ENCODE results near the gene LCN10.
"Not testable (repeated sequence)": the region's sequence is repeated elsewhere in the genome, so short reads cannot be mapped to it uniquely, and the experiment has no call there.

LCN10 gene

GRCh38 chr9:136742591-136743391, at the start of gene LCN10:
TSS of gene LCN10 (minus strand) at chr9:136742940. CDS start at chr9:136742903, 37 bp downstream.
- no peak for DNase-seq (ENCODE audit: low spot score)

- DNase-seq (ENCODE audit: low spot score) = peak; percentile 59
Measured at GRCh38 chr9:136791516-136792276, 49.0 kb upstream of the LCN10 start.

DNA sequence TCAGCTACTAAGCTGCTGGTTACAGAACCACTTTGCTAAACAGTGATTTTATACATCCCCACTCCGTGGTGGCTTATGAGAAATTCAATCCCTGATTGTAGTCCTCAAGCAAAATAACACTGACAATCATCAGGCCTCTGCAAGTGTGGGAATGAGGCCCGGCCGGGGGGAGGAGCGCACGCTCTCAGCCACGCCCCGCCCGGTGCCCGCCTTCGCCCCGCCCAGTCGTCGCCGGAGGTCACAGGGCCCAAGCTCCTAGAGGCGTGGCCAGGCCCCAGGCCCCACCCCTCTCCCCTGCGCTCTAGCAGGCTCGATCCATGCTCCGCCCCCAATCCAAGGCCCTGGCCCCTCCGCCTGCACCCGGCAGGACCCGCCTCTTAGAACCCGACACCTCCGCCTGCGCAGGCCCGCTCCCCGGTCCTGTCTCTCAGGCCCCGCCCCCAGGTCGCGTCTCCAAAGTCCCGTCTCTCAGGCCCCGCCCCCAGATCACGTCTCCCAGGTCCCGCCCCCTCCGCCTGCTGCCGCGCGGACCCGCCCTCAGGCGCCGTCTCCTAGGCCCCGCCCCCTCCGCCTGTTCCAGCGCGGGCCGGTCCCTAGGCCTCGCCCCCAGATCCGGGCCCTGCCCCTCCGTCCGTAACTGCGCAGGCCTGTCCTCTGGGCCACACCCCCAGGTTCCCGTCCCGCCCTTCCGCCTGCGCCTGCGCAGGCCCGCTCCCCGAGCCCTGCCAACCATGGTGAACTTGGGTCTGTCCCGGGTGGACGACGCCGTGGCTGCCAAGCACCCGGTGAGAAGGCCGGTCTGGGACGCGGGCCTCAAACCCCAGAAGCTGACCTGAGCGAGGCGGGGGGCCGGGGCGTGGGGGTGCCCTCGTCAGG, 48.1 kb upstream of the LCN10 start, which contains the start of gene TMEM141:
Gene TMEM141, plus strand, starts transcription at position 705 of the 876 bp plus-strand sequence. Its CDS starts 27 bp downstream, at position 732.
- DNase-seq (ENCODE audit: low spot score) = peak; percentile 97

GRCh38 chr9:136789523-136789937, 46.8 kb upstream of the LCN10 start:
- DNase-seq (ENCODE audit: low spot score) = no peak

DNA sequence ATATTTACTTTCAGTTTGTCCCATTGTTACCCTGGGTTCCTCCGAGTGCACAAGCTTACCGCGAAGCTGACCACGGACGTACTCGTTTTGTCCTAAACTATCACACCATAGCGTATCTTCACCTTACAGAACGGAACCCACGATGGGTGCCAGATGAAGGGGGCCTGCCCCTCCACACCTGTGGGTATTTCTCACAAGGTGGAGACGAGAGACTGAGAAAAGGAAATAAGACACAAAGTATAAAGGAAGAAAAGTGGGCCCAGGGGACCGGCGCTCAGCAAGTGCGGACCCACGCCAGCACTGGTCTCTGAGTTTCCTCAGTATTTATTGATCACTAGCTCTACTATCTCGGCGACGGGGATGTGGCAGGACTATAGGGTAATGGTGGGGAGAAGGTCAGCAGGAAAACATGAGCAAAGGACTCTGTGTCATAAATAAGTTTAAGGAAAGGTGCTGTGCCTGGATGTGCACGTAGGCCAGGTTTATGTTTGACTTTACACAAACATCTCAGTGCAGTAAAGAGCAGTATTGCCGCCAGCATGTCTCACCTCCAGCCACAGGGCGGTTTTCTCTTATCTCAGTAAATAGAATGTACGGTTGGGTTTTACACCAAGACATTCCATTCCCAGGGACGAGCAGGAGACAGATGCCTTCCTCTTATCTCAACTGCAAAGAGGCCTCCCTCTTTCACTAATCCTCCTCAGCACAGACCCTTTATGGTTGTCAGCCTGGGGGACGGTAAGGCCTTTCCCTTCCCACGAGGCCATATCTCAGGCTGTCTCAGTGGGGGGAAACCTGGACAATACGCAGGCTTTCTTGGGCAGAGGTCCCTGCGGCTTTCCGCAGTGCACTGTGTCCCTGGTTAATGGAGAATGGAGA, 46.1 kb upstream of the LCN10 start:
- DNase-seq (ENCODE audit: low spot score) = not testable (repeated sequence)

DNA sequence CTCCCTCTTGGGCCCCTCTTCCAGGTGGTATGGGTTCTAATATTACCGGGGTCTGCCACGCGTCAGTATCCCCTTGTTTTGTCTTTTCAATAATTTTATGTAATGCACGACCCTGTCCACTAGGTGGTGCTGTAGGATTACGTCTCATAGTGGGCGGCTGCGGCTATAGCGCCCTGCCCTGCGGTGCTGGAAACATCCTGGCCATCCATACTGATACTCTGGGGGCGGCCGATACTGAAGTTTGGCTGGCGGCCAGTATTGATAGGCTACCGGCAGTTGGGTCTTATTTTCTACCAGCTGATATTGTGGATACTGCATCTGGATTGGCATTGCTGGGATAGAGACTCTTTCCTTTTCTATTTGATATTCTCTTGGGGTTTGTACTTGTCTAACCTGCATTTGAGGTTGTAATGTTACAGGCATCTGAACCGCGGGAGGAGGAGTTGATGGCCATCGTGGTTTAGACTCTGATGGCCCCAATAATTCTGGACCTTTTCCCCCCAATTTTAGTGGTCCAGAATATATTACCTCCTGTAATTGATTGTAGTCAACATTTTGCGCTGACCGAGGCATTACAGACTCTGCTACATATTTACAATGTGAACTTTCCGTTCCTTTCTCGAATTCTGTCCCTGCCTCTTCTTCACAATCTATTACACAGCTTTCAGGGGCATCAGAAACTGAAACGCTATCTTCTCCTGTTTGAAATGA, 45.1 kb upstream of the LCN10 start:
- DNase-seq (ENCODE audit: low spot score) = peak; percentile 79

- not testable (repeated sequence) for DNase-seq (ENCODE audit: low spot score)
Measured at GRCh38 chr9:136786983-136787382, 44.2 kb upstream of the LCN10 start.

DNA sequence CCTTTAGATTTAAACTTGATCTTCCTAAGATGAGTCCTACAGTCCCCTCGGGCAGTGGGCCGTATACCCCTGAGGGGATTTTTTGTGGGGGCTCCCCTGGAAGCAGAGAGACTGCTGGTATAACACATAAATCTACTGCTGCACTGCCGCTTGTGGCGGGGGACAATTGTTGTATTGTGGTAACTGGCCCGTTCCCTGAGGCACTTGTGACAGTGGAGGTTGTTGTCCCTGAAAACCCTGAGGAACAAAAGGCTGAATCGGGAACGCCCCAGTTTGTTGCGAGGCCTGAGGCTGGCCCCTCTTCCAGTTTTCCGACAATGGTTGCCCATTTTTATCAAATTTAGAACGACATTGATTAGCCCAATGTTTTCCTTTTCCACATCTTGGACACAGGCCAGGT, 43.7 kb upstream of the LCN10 start:
- no peak for DNase-seq (ENCODE audit: low spot score)

GRCh38 chr9:136785565-136786355, 43.0 kb upstream of the LCN10 start:
- not testable (repeated sequence) for DNase-seq (ENCODE audit: low spot score)

DNA sequence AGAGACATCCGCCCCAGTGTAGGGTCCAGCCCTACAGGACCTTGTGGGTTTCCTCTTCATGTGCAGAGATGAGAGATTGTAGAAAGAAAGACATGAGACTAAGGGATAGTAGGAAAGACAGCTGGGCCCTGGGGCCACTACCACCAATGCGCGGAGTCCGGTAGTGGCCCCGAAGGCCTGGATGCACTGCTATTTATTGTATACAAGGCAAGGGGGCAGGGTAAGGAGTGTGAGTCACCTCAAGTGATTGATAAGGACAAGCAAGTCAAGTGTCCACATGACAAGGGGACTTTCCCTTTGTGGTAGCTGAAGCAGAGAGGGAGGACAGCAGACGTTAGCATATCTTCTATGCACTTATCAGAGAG, 42.2 kb upstream of the LCN10 start:
- DNase-seq (ENCODE audit: low spot score) = no peak

DNA sequence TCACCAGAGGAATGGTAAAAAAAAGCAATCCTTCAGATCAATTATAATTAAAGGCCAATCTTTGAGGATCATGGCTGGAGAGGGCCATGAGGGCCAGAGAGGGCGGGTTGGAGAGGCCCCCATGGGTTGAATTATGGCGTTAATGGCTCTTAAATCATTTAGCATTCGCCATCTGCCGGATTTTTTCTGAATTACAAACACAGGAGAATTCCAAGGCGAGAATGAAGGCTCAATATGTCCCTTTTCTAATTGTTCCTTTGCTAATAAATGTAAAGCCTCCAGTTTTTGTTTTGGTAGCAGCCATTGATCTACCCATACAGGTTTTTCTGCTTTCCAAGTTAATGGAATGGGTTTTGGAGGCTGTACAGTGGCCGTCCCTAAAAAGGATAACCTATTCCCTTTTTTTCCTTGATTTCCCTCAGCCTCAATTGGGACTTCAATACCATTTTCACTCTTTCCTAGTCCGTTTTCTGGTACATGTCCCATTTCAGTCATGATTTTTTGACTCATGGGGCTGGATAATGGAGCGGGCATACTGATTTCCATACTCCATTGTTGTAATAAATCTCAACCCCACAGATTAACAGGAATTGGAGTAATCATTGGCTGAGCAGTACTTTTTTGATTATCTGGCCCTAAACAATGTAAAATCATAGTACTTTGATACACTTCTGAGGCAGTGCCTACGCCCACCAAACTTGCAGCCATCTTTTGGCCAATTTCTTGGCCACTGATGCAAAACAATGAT, 41.7 kb upstream of the LCN10 start:
- no peak for DNase-seq (ENCODE audit: low spot score)

DNA sequence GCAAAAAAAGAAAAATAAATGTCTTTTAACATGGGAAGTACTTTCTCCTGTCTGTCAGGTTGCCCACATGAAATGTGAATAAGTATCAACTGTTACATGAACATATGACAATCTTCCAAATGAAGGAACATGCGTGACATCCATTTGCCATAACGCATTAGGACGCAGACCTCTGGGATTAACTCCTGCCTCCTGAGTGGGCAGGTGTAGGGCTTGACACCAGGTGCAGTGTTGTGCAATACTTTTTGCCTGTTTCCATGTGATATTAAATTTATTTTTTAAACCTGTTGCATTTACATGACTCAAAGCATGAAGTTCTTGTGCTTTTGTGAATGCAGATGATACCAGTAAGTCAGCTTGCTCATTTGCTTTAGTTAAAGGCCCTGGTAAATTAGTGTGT, 39.7 kb upstream of the LCN10 start:
- DNase-seq (ENCODE audit: low spot score) = no peak

GRCh38 chr9:136779808-136780207, 37.1 kb upstream of the LCN10 start:
- no peak for DNase-seq (ENCODE audit: low spot score)

GRCh38 chr9:136777359-136777758, 34.6 kb upstream of the LCN10 start:
- DNase-seq (ENCODE audit: low spot score) = no peak

DNA sequence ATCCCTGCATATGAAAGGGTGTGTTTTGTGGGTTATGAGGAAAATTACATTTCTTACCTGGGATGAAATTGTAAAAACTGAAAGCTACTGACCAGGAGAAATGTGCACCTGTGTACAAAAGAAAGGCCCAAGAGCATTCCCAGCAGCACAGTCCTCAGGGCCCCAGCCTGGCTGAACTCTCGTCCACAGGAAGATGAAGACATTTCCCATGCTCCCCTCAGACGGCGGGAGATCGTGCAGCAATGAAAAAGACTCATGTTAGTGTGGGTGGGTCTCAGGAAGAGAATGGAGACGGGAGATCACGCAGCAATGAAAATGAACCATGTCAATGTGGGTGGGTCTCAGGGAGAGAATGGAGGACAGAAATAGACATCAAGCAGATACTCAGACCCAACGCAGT, 34.2 kb upstream of the LCN10 start:
- no peak for DNase-seq (ENCODE audit: low spot score)

GRCh38 chr9:136775191-136775590, 32.5 kb upstream of the LCN10 start:
- no peak for DNase-seq (ENCODE audit: low spot score)

- DNase-seq (ENCODE audit: low spot score) = no peak
Measured at GRCh38 chr9:136774416-136775045, 31.8 kb upstream of the LCN10 start.

- peak; percentile 73 for DNase-seq (ENCODE audit: low spot score)
Measured at GRCh38 chr9:136773386-136774044, 30.8 kb upstream of the LCN10 start.
